Kidney (tissue), 14 donors: ENCODE data around the gene XPOT. TPM values are rescaled to one million over a fixed set of nuclear protein-coding genes. Genes with fewer than 3 reads are reported as not detected.

ENCODE experiments used
- DNase-seq, 5 donors: peaks; one replicate each; pipeline ENCODE4 v3.0.0-alpha.2; 2013 to 2020
- FAIRE-seq: peaks from 2 replicates; lab custom pipeline; 2012; peaks lifted over from hg19 to GRCh38; lab: Jason Lieb, UNC
- H3K27ac ChIP-seq, 2 donors: one replicate each; pipeline ENCODE4 v1.7.0; 2013; ENCODE audit warnings: low read depth in 2 of 2, low read length in 2 of 2, inconsistent platforms in 1 of 2
- H3K27me3 ChIP-seq: one replicate; pipeline ENCODE4 v1.7.1; 2013; ENCODE audit warnings: low read length, inconsistent platforms; ENCODE audit not compliant: control insufficient read depth, insufficient read depth
- H3K36me3 ChIP-seq, 3 donors: one replicate each; pipeline versions ENCODE4 v1.7.0 to v1.7.1; 2013; ENCODE audit warnings: low read length in 3 of 3, control low read depth in 1 of 3, inconsistent platforms in 1 of 3; ENCODE audit not compliant: insufficient read depth in 3 of 3, control insufficient read depth in 2 of 3
- H3K4me1 ChIP-seq, 3 donors: one replicate each; pipeline versions ENCODE4 v1.7.0 to v1.7.1; 2013; ENCODE audit warnings: low read length in 3 of 3, inconsistent platforms in 1 of 3, low read depth in 1 of 3; ENCODE audit not compliant: control insufficient read depth in 2 of 3, insufficient read depth in 2 of 3
- H3K4me3 ChIP-seq, 3 donors: one replicate each; pipeline versions ENCODE4 v1.7.0 to v1.8.1; 2013; ENCODE audit warnings: low read length in 3 of 3, control low read depth in 1 of 3, inconsistent platforms in 1 of 3
- H3K9ac ChIP-seq, 3 donors: one replicate each; pipeline versions ENCODE4 v1.7.0 to v1.7.1; 2013; ENCODE audit warnings: low read length in 3 of 3, control low read depth in 1 of 3, inconsistent platforms in 1 of 3
- H3K9me3 ChIP-seq, 3 donors: one replicate each; pipeline versions ENCODE4 v1.7.0 to v1.7.1; 2013; ENCODE audit warnings: low read length in 3 of 3, control low read depth in 1 of 3, inconsistent platforms in 1 of 3; ENCODE audit not compliant: control insufficient read depth in 2 of 3, insufficient read depth in 1 of 3
- CTCF ChIP-seq: IDR thresholded peaks from 3 replicates; pipeline ENCODE4 v1.5.1; 2012; ENCODE audit warnings: mild to moderate bottlenecking, moderate library complexity, borderline replicate concordance; ENCODE audit not compliant: insufficient read depth; ENCODE audit errors: extremely low read depth
- intact Hi-C: fragments of 100-400 bp; cut with DNase I; formaldehyde crosslinking; loops from one replicate; pipeline ENCODE4 v1.11.1; 2022
- polyA plus RNA-seq: library from polyadenylated mRNA; stranded (reverse); fragments of 350-450 nt; fragmentation: Illumina TruSeq; extraction: RNeasy Lipid Tissue Mini Kit (QIAGEN cat#74804); gene quantifications from one replicate; pipeline ENCODE4 v1.2.3, GENCODE V29; 2014; ENCODE audit warnings: low read depth, low replicate concordance; ENCODE audit not compliant: insufficient read depth
- total RNA-seq: library from RNA; stranded (reverse); fragmentation: NEBNext Ultra II Directional; extraction: Animal tissue kit (Norgen Biotek cat#: 25700); gene quantifications from one replicate; pipeline ENCODE4 v1.2.1, GENCODE V29; 2021
- donor health status: control.
- donor health status: control.
- donor health status: control.
- donor health status: control.
- donor health status: control.
- donor health status: DM: yes; HTN: yes; CAD: no.
- donor health status: Normal renal cell carcinoma (clear cell type).

XPOT gene
- total and polyA plus RNA-seq, 2 donors from 2014 or later = 12.0 to 55.0 TPM

DNA sequence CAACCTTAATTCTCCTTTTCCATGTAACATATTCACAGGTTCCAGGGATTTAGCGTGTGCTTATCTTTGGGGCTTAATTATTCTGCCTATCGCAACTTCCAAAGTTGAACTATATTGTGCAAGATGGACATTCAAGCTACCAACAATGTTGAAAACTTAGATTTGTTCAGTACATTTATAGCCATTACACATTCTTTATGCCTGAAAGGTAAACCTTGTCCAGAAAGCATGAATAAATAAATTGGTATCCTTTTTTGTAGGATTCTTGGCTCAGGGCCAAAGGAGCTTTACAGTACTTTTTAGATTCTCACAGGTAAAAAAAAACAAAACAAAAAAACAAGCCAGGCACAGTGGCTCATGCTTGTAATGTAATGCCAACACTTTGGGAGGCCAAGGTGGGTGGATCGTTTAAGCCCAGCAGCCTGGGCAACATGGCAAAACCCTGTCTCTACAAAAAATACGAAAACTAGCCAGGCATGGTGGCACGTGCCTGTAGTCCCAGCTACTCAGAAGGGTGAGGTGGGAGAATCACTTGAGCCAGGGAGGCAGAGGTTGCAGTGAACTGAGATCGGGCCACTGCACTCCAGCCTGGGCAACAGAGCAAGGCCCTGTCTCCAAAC is 16.9 kb upstream of the XPOT start:
- peaks cover 0 to 2% (median 0%) of the 10 kb centered on the region in 3 donors for H3K4me1 ChIP-seq
- no peaks in the 10 kb centered on the region for H3K36me3 ChIP-seq
- H3K27ac ChIP-seq = no peak overlapping the region
- no peaks in the 10 kb centered on the region for H3K9me3 ChIP-seq
- H3K27me3 ChIP-seq = no peaks in the 10 kb centered on the region
- DNase-seq (peak in 2 of 5 donors; percentile 35 to 43), FAIRE-seq (no peak)
- intact Hi-C loops = no loop called here
- no peak for TF ChIP-seq CTCF
- no peak overlapping the region for H3K9ac ChIP-seq
- H3K4me3 ChIP-seq = no peak overlapping the region

GRCh38 chr12:64389154-64389553 is 15.0 kb upstream of the XPOT start:
- Histone ChIP-seq H3K4me1 (peaks cover 0 to 2% (median 0%) of the 10 kb centered on the region in 3 donors), H3K27me3 (no peaks in the 10 kb centered on the region), H3K4me3 (no peak overlapping the region), H3K9me3 (no peaks in the 10 kb centered on the region), H3K27ac (no peak overlapping the region), H3K9ac (no peak overlapping the region), H3K36me3 (no peaks in the 10 kb centered on the region)
- FAIRE-seq = no peak
- no peak for TF ChIP-seq CTCF
- DNase-seq = no peak
- intact Hi-C loops = no loop called here

- Histone ChIP-seq H3K27ac (no peak within 1 kb of the TSS), H3K27me3 (no peaks in the 10 kb centered on the region), H3K4me3 (peak within 1 kb of the TSS in 1 of 3 donors; percentile 17), H3K4me1 (peaks cover 0 to 2% (median 0%) of the 10 kb centered on the region in 3 donors), H3K9ac (no peak within 1 kb of the TSS), H3K9me3 (no peaks in the 10 kb centered on the region), H3K36me3 (no peaks in the 10 kb centered on the region)
- TF ChIP-seq CTCF = no peak
- DNase-seq = peak; percentile 50 to 69 (median 66)
- intact Hi-C loops = no loop called here
- FAIRE-seq = no peak
Measured at GRCh38 chr12:64390275-64390851, 13.8 kb upstream of the XPOT start, which contains the start of gene C12orf56. C12orf56 (minus strand) TSS chr12:64390758; CDS start chr12:64390565, 193 bp downstream.
